ENCODE measurements around the gene NPAS2.

- TF ChIP-seq EZH2 (IDR thresholded peaks at IDR 0.05) (no peak), CTCF (IDR thresholded peaks at IDR 0.05) (no peak)
These were observed 39.0 kb upstream of the NPAS2 start for GRCh38 chr2:100781009-100781325.
